NCI-H2171 (cell line): ENCODE data around the gene JADE3.

Experiments
- DNase-seq: peaks from one replicate; lab custom pipeline; 2025; lab: John Stamatoyannopoulos, UW

The JADE3 gene

DNA sequence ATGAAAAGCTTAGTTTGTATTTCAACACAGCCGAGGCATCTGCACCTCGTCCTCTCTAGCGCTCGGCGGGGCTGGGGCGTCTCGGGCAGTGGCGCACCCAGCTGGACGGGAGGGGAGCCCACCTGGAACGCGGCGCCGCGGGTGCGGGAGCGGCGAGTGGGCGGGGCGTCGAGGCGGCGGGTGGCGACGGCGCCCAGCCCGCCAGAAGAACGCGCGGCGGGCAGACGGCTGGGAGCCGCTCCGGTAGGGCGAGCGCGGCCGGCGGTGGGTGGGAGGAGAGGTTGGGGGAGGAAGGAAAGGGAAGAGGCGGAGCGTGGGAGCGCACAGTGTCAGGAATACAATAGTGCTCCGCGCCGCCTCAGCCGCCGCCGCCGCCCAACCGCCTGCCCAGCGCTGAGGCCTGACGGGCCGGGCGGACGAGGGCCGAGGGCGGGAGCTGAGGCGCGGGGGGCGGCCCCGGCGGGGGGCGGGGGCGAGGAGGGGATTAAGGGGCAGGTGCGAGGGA lies at the start of gene JADE3:
JADE3 (plus strand) TSS at position 324 of the 505 bp plus-strand sequence. CDS start 72,474 bp downstream, outside the sequence.
- peak; percentile 28 for DNase-seq

- no peak for DNase-seq
Observed at GRCh38 chrX:46863072-46863471, 49.1 kb upstream of the JADE3 start.

GRCh38 chrX:46864606-46865005 lies 47.6 kb upstream of the JADE3 start:
- DNase-seq = no peak

GRCh38 chrX:46865281-46865680 lies 46.9 kb upstream of the JADE3 start:
- no peak for DNase-seq

- no peak for DNase-seq
Observed at GRCh38 chrX:46866726-46867125, 45.5 kb upstream of the JADE3 start.

DNA sequence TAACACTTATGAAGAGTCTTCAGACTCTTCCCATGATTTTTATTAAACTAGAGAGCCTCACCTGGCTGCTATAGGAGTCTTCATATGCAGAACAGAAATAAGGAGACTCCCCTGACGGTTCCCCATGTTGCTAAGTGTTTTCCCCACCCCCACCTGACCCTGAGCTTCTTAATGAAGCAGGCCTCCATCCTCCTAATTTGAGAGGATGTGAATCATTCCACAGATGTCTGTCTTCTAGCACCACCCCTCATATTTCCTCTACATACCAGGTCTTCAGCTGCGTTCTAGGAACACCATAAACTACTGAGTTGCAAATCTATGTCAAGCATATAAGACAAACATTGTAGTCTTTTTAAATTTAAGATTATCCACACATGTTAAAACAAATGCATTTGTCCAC lies 38.5 kb upstream of the JADE3 start:
- DNase-seq = no peak

DNA sequence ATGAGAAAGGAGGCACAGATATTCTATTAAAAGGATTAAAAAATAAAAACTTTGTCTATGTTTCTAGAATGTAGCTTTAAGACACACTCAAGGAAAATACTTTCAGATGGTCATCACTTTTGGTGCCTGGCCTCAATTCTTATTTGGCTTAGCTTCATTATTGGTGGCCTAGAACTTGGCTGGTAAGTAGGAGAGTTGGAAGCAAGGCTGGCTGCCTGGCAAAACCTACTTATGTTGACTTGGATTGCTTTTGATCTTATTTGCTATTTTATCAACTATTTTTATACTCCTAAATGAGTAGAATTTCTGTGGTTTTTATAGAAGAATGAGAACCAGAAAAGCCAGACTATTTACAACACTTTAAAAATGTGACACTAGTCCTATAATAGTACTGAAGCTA lies 35.3 kb upstream of the JADE3 start:
- no peak for DNase-seq

DNA sequence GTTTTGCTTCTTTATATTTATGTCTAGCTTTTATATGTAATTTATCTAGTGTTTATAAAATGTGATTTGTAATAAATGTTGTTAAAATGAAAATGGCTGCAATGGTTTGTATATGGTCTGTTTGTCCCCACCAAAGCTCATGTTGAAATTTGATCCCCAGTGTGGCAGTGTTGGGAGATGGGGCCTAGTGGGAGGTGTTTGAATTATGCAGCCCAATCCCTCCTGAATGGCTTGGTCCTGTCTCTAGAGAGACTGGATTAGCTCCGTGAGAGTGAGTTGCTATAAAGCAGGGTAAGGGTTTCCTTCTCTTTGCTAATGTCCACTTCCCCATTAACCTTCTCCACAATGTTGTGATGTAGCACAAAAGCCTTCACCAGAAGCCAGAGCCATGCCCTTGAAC lies 30.0 kb upstream of the JADE3 start:
- peak; percentile 1 for DNase-seq

DNA sequence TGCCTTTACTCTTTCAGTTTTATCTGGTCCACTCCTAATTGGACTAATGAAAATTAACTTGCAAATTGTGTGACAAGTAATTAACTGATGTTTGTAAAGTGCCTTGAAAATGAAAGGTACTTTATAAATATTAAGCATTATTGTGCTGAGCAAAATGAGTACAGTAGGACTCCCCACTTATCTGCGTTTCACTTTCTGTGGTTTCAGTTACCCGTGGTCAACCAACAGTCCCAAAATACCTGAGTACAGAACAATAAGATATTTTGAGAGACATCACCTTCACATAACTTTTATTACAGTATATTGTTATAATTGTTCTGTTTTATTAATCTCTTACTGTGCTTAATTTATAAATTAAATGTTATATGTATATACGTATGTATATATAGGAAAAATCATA lies 27.4 kb upstream of the JADE3 start:
- no peak for DNase-seq

DNA sequence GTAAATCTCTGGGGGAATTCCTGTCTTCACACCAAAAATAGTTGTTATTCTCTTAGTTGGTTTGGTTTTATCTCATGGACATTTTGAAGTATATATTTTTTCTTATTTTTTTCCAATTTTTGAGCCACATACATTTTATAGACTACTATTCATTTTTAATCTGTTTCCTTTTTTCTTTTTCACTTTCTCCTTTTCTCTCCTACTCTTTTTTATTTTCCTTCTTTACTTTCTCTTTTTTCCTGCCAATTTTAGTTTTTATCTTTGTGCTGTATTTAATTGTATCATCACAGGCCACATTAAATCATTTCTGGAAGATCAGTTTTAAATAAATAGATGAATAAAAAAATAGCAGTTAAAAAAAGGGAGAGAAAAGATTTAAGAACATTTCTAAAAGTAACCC lies 14.0 kb upstream of the JADE3 start:
- DNase-seq = no peak

- DNase-seq = peak; percentile 85
Observed at GRCh38 chrX:46903458-46904242, 8.6 kb upstream of the JADE3 start.

DNA sequence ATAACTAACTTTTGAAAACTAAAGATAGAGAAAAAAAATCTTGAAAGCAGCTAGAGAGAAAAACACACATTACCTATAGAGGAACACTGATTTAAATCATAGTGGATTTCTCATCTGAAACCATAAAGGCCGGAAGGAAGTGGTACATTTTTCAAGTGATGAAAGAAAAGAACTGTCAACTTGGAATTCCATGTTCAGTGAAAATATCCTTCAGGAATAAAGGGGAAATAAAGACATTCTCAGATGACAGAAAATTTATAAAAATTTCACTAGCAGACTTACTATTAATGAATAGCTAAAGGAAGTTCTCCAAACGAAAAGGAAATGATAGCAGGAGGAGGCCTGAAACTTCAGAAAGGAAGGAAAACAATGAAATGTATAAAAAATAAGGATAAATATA lies 7.6 kb upstream of the JADE3 start:
- no peak for DNase-seq

GRCh38 chrX:46910415-46910814 lies 1.8 kb upstream of the JADE3 start:
- no peak for DNase-seq

DNA sequence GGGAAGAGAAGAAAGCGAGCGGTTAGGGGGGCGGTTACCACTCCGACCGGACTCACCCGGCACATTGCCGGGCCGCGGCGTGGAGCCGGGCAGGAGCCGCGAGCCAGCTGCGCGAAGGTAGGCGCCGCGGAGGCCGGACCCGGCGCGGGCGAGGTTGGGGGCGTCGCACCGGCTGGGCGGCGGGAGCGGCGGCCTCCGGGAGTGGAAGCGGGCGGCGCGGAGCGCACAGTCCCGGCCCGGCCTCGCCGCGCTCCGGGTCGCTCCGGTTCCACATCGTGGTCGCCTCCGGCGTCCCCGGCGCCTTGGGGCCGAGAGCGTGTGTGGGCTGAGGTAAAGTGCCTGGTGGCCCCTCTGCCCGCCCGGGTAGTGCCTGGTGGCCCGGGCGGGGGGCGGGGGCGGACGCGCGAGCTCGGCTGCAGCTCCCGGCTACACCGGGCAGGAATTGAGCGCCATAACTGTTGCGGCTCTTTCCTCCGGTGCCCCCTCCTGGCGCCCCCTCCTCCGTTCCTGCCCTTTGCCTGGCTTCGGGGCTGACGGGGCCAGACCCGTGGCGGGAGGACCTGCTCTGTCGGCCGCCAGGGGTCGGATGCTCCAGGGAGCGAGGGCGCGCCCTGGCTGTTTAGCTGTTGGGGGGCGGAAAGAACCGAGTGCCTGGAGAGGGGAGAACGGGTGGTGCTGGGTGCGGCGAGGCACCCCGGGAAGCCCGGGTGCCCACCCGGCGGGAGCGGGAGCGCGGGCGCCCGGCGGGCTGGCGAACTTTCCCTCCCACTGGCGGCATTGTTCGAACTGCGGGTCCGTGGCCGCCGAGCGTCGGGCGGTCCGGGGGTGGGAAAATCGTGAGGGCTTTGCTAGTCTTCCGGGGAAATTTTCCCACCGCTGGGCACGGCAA lies 626 bp downstream of the JADE3 start:
- DNase-seq = peak; percentile 17

- DNase-seq = no peak
Observed at GRCh38 chrX:46913667-46914066, 1.4 kb downstream of the JADE3 start.

DNA sequence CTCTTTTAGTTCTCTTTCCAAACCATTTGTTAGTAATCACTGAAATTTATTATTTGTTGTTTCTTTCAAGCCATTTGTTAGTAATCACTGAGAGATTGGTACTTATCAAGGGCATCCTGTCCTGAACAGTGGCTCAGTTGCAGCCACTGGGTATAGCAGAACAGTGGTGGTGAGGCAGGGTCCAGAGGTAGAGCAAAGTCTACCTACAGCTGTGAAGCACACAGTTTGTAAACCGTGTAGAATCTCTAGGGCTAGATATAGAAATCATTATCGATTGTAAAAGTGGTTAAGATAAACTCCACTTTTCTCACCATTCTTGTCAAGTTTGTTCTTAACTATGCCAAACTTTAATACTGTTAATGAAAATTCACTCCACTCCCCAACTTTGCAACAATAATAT lies 4.1 kb downstream of the JADE3 start:
- no peak for DNase-seq

DNA sequence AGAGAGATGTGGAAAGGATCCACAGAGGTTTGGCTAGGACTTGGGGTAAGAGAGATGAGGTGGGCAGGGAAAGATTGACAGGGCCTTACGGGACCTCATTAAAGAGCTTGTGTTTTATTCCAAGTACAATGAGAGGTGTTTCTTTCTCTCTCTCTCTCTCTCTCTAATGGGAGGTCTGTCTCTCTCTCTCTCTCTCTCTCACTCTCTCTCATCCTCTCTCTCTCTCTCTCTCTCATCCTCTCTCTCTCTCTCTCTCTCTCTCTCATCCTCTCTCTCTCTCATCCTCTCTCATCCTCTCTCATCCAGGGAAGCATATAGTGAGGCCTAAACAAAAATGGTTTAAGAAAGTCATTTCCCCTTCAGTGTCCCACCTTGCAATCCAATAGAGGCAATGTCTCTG lies 5.4 kb downstream of the JADE3 start:
- DNase-seq = no peak

GRCh38 chrX:46918434-46918833 lies 6.2 kb downstream of the JADE3 start:
- DNase-seq = no peak

- no peak for DNase-seq
Observed at GRCh38 chrX:46920235-46920634, 8.0 kb downstream of the JADE3 start.

DNA sequence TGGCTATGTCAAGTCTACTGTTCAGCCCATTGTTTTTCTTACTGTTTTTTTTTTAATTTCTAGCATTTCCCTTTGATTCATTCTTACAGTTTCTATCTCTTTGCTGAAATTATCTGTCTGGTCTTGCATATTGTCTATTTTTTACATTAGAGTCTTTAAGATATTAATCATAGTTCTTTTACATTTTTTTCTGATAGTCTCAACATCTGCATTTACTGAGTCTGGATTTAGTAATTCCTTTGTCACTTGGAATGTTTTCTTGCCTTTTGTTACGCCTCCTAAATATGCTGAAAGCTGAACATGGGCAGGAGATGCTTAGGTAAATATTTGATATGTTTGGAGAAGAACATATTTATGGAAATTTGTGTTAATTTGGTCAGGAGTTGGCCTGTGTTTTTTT lies 10.4 kb downstream of the JADE3 start:
- DNase-seq = no peak

GRCh38 chrX:46927718-46928117 lies 15.5 kb downstream of the JADE3 start:
- no peak for DNase-seq

- DNase-seq = no peak
Observed at GRCh38 chrX:46929439-46930261, 17.4 kb downstream of the JADE3 start.
